K562 (cell line): ENCODE results near the gene IGF2BP3. TPM values are rescaled to one million over a fixed set of nuclear protein-coding genes. Genes with fewer than 3 reads are reported as not detected.

Experiments used
- CCAR2 ChIP-seq: fragments of 200-400 bp; formaldehyde crosslinking; IDR thresholded peaks from 2 replicates; pipeline ENCODE4 v1.6.1; 2017; ENCODE audit warnings: mild to moderate bottlenecking, low read depth, low read length
- HDAC1 ChIP-seq, 2 experiments: fragments of 450-650 bp; IDR thresholded peaks; 2 replicates each; pipeline ENCODE4 v1.6.1; 2016 to 2017; ENCODE audit warnings: inconsistent platforms in 1 of 2, mild to moderate bottlenecking in 1 of 2, moderate library complexity in 1 of 2
- MTF1 ChIP-seq: fragments of 250-450 bp; sonication (Bioruptor Pico); IDR thresholded peaks from 2 replicates; pipeline ENCODE4 v1.9.0; 2021; ENCODE audit warnings: moderate library complexity, mild to moderate bottlenecking, inconsistent platforms, borderline replicate concordance
- MYBL2 ChIP-seq, 2 experiments: fragments of 450-650 bp in 1 of 2; sonication (generic) in 1 of 2; formaldehyde crosslinking in 1 of 2; IDR thresholded peaks; 2 replicates each; pipeline versions ENCODE4 v1.6.1 to v1.8.1; 2017 to 2022; ENCODE audit warnings: borderline replicate concordance in 1 of 2, inconsistent platforms in 1 of 2, low read depth in 1 of 2, mild to moderate bottlenecking in 1 of 2, missing genetic modification reagents in 1 of 2, moderate library complexity in 1 of 2
- RBFOX2 ChIP-seq: fragments of 200-400 bp; formaldehyde crosslinking; IDR thresholded peaks from 2 replicates; pipeline ENCODE4 v1.6.1; 2017; ENCODE audit warnings: low read depth, mild to moderate bottlenecking, low read length, moderate library complexity
- SETDB1 ChIP-seq: IDR thresholded peaks from one replicate; pipeline ENCODE4 v1.6.1; 2012; ENCODE audit warnings: low read length, control low read depth, inconsistent platforms
- STAT6 ChIP-seq: sonication (generic); formaldehyde crosslinking; IDR thresholded peaks from 2 replicates; pipeline ENCODE4 v1.8.1; 2023; ENCODE audit warnings: mild to moderate bottlenecking, missing genetic modification reagents
- TAF9B ChIP-seq: fragments of 450-650 bp; IDR thresholded peaks from 2 replicates; pipeline ENCODE4 v1.6.1; 2018; ENCODE audit warnings: mild to moderate bottlenecking; ENCODE audit not compliant: partially characterized antibody
- XRCC5 ChIP-seq: fragments of 200-400 bp; formaldehyde crosslinking; IDR thresholded peaks from 2 replicates; pipeline ENCODE4 v1.6.1; 2017; ENCODE audit warnings: low read depth, mild to moderate bottlenecking, low read length
- ZNF583 ChIP-seq: fragments of 250-450 bp; sonication (Bioruptor Pico); IDR thresholded peaks from 2 replicates; pipeline ENCODE4 v1.4.0; 2020
- polyA plus RNA-seq, 8 experiments: library from polyadenylated mRNA; depleted of rRNA in 4 of 8; stranded (reverse) in 5 of 8; unstranded in 3 of 8; fragments of >200 nt; fragmentation: Nextera tagmentation in 2 of 8; fragmentation: Illumina TruSeq in 1 of 8; extraction: Ambion mirVana in 2 of 8; extraction: Trizol in 1 of 8; gene quantifications; 2 replicates each; pipeline versions ENCODE4 v1.2.1 to v1.2.3, GENCODE V29; 2011 to 2014; ENCODE audit warnings: inconsistent platforms in 1 of 8, missing spikeins in 1 of 8
- total RNA-seq, 7 experiments: library from RNA; depleted of rRNA in 6 of 7; stranded (reverse); fragments of >200 nt in 6 of 7; fragmentation: Illumina TruSeq in 2 of 7; extraction: Trizol in 2 of 7; gene quantifications; 2 replicates each; pipeline versions ENCODE4 v1.2.1 to v1.2.3, GENCODE V29; 2011 to 2021; ENCODE audit warnings: low replicate concordance in 1 of 7
- TF ChIP-seq, protein P1 (sequence below): fragments of 450-650 bp; IDR thresholded peaks from 2 replicates; pipeline ENCODE4 v1.6.1; 2016; ENCODE audit warnings: mild to moderate bottlenecking, moderate library complexity

Gene IGF2BP3
- total and polyA plus RNA-seq, 9 of the 15 experiments (the other 6 are each of a cell fraction or from before 2014, with no cell fraction given) = 8.4 to 88.1 (median 61.2) TPM

DNA sequence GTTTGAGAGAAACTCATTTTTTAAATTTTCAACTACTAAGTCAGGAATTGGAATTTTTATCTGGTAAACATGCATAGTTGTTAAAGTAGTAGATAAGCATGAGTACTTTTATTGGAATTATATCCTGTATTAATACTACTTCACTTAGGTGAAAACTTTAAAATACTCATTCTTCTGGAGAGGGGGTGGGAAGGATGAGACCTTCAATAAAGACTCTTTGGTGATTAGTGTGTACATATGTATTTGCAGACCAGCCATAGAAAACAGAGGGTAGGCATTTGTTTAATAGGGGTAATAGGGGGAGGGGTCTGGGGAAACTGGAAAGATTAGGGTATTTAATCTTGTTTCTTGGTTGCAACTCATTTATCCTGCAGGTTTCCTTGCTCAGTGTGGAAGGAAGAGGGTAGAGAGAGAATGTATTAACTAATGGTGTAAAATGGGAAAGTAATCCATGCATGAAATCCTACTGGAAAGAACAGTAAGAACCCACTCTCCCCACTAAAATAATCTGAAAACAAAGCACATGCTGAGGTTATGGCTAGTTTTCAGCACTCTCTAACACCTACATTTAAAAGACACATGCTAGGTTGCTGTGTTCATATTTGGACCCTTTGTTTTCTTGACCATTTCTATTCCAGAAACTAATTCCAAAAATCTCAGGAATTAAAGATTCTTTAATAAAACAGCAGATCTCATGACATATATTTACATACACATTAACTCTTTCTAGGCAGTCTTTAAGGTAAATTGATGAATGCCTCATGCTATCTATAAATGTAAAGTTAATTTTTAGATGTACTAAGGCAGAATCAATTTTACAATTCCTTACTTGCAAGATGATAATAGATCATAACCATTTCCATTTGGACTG, 6.2 kb upstream of the IGF2BP3 start (continued):
- TF ChIP-seq, protein P1, sequence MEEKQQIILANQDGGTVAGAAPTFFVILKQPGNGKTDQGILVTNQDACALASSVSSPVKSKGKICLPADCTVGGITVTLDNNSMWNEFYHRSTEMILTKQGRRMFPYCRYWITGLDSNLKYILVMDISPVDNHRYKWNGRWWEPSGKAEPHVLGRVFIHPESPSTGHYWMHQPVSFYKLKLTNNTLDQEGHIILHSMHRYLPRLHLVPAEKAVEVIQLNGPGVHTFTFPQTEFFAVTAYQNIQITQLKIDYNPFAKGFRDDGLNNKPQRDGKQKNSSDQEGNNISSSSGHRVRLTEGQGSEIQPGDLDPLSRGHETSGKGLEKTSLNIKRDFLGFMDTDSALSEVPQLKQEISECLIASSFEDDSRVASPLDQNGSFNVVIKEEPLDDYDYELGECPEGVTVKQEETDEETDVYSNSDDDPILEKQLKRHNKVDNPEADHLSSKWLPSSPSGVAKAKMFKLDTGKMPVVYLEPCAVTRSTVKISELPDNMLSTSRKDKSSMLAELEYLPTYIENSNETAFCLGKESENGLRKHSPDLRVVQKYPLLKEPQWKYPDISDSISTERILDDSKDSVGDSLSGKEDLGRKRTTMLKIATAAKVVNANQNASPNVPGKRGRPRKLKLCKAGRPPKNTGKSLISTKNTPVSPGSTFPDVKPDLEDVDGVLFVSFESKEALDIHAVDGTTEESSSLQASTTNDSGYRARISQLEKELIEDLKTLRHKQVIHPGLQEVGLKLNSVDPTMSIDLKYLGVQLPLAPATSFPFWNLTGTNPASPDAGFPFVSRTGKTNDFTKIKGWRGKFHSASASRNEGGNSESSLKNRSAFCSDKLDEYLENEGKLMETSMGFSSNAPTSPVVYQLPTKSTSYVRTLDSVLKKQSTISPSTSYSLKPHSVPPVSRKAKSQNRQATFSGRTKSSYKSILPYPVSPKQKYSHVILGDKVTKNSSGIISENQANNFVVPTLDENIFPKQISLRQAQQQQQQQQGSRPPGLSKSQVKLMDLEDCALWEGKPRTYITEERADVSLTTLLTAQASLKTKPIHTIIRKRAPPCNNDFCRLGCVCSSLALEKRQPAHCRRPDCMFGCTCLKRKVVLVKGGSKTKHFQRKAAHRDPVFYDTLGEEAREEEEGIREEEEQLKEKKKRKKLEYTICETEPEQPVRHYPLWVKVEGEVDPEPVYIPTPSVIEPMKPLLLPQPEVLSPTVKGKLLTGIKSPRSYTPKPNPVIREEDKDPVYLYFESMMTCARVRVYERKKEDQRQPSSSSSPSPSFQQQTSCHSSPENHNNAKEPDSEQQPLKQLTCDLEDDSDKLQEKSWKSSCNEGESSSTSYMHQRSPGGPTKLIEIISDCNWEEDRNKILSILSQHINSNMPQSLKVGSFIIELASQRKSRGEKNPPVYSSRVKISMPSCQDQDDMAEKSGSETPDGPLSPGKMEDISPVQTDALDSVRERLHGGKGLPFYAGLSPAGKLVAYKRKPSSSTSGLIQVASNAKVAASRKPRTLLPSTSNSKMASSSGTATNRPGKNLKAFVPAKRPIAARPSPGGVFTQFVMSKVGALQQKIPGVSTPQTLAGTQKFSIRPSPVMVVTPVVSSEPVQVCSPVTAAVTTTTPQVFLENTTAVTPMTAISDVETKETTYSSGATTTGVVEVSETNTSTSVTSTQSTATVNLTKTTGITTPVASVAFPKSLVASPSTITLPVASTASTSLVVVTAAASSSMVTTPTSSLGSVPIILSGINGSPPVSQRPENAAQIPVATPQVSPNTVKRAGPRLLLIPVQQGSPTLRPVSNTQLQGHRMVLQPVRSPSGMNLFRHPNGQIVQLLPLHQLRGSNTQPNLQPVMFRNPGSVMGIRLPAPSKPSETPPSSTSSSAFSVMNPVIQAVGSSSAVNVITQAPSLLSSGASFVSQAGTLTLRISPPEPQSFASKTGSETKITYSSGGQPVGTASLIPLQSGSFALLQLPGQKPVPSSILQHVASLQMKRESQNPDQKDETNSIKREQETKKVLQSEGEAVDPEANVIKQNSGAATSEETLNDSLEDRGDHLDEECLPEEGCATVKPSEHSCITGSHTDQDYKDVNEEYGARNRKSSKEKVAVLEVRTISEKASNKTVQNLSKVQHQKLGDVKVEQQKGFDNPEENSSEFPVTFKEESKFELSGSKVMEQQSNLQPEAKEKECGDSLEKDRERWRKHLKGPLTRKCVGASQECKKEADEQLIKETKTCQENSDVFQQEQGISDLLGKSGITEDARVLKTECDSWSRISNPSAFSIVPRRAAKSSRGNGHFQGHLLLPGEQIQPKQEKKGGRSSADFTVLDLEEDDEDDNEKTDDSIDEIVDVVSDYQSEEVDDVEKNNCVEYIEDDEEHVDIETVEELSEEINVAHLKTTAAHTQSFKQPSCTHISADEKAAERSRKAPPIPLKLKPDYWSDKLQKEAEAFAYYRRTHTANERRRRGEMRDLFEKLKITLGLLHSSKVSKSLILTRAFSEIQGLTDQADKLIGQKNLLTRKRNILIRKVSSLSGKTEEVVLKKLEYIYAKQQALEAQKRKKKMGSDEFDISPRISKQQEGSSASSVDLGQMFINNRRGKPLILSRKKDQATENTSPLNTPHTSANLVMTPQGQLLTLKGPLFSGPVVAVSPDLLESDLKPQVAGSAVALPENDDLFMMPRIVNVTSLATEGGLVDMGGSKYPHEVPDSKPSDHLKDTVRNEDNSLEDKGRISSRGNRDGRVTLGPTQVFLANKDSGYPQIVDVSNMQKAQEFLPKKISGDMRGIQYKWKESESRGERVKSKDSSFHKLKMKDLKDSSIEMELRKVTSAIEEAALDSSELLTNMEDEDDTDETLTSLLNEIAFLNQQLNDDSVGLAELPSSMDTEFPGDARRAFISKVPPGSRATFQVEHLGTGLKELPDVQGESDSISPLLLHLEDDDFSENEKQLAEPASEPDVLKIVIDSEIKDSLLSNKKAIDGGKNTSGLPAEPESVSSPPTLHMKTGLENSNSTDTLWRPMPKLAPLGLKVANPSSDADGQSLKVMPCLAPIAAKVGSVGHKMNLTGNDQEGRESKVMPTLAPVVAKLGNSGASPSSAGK = no peak
- TF ChIP-seq RBFOX2 (peak; percentile 1), CCAR2 (no peak), ZNF583 (no peak), MTF1 (CRISPR knock-in tag) (no peak), SETDB1 (no peak), TAF9B (peak; percentile 15), HDAC1 (IDR thresholded peaks at IDR 0.05) (0 out of 4 replicates have a peak, but pooled peaks of 1 of the 2 experiments have one; percentile 22), XRCC5 (no peak), STAT6 (no peak), MYBL2 (IDR thresholded peaks at IDR 0.05; ENCODE audit: low read depth) (no peak), MYBL2 (CRISPR knock-in tag; IDR thresholded peaks at IDR 0.05; ENCODE audit: borderline replicate concordance) (no peak)
